CD4-positive, alpha-beta T cell treated with Interleukin-2 at 100 ng/mL for 4 hours (primary cell): ENCODE results near the gene GRB2.

Experiments
- DNase-seq: peaks from one replicate; pipeline ENCODE4 v3.0.0-alpha.2; 2020; ENCODE audit warnings: low spot score

Gene GRB2

GRCh38 chr17:75414488-75414887 is 9.0 kb upstream of the GRB2 start:
- no peak for DNase-seq

- peak; percentile 79 for DNase-seq
These were observed 7.2 kb upstream of the GRB2 start for GRCh38 chr17:75412455-75413317.

- DNase-seq: no peak
These were observed 6.0 kb upstream of the GRB2 start for GRCh38 chr17:75411328-75412067.

GRCh38 chr17:75410141-75410540 is 4.7 kb upstream of the GRB2 start:
- no peak for DNase-seq

- DNase-seq: no peak
These were observed 2.3 kb upstream of the GRB2 start for GRCh38 chr17:75407655-75408352.

GRCh38 chr17:75406222-75406615 is 741 bp upstream of the GRB2 start:
- DNase-seq: no peak

GRCh38 chr17:75404731-75405364 is 630 bp downstream of the GRB2 start:
- DNase-seq: peak; percentile 35

- DNase-seq: peak; percentile 55
These were observed 1.2 kb downstream of the GRB2 start for GRCh38 chr17:75404223-75404730.

- no peak for DNase-seq
These were observed 2.3 kb downstream of the GRB2 start for GRCh38 chr17:75403131-75403530.

GRCh38 chr17:75402026-75402425 is 3.5 kb downstream of the GRB2 start:
- no peak for DNase-seq

- no peak for DNase-seq
These were observed 5.0 kb downstream of the GRB2 start for GRCh38 chr17:75400326-75400939.

- no peak for DNase-seq
These were observed 7.2 kb downstream of the GRB2 start for GRCh38 chr17:75398279-75398678.

- no peak for DNase-seq
These were observed 8.3 kb downstream of the GRB2 start for GRCh38 chr17:75397217-75397616.

- no peak for DNase-seq
These were observed 8.7 kb downstream of the GRB2 start for GRCh38 chr17:75396796-75397195.

GRCh38 chr17:75396025-75396424 is 9.5 kb downstream of the GRB2 start:
- no peak for DNase-seq

GRCh38 chr17:75394332-75394918 is 11.1 kb downstream of the GRB2 start:
- DNase-seq: no peak

GRCh38 chr17:75393523-75394331 is 11.8 kb downstream of the GRB2 start:
- DNase-seq: peak; percentile 91

GRCh38 chr17:75392559-75392958 is 12.9 kb downstream of the GRB2 start:
- DNase-seq: no peak

- DNase-seq: no peak
These were observed 14.5 kb downstream of the GRB2 start for GRCh38 chr17:75390982-75391381.

- no peak for DNase-seq
These were observed 16.9 kb downstream of the GRB2 start for GRCh38 chr17:75388476-75389030.
